ENCODE measurements around the gene IFT20. TPM values are rescaled to one million over a fixed set of nuclear protein-coding genes. Genes with fewer than 3 reads are reported as not detected.
A peak's percentile ranks its signal among the peaks of the same experiment; 100 is the strongest.

IFT20 gene
- total and polyA plus RNA-seq, 2 experiments from 2014 or later = 49.9 to 75.3 TPM

- no peaks in the 10 kb centered on the region for H3K36me3 ChIP-seq (replicated peaks; ENCODE audit: insufficient read depth, low read depth)
- no peaks in the 10 kb centered on the region for H4K20me1 ChIP-seq (ENCODE audit: insufficient read depth, poor library complexity, severe bottlenecking)
- peaks cover 11% of the 10 kb centered on the region for H3K4me1 ChIP-seq (ENCODE audit: insufficient read depth)
- TF ChIP-seq EZH2 (IDR thresholded peaks at IDR 0.05; ENCODE audit: borderline replicate concordance) (no peak), EZH2phosphoT487 (IDR thresholded peaks at IDR 0.05; ENCODE audit: low read depth, severe bottlenecking, unreplicated experiment) (no peak)
- TF ChIP-seq, protein P1, sequence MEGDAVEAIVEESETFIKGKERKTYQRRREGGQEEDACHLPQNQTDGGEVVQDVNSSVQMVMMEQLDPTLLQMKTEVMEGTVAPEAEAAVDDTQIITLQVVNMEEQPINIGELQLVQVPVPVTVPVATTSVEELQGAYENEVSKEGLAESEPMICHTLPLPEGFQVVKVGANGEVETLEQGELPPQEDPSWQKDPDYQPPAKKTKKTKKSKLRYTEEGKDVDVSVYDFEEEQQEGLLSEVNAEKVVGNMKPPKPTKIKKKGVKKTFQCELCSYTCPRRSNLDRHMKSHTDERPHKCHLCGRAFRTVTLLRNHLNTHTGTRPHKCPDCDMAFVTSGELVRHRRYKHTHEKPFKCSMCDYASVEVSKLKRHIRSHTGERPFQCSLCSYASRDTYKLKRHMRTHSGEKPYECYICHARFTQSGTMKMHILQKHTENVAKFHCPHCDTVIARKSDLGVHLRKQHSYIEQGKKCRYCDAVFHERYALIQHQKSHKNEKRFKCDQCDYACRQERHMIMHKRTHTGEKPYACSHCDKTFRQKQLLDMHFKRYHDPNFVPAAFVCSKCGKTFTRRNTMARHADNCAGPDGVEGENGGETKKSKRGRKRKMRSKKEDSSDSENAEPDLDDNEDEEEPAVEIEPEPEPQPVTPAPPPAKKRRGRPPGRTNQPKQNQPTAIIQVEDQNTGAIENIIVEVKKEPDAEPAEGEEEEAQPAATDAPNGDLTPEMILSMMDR (IDR thresholded peaks at IDR 0.05; ENCODE audit: poor library complexity) = no peak
- peaks cover 5% of the 10 kb centered on the region for H3K79me2 ChIP-seq
- no peak for DNase-seq (ENCODE audit: low spot score)
- no peaks in the 10 kb centered on the region for H3K27me3 ChIP-seq
- H3K4me3 ChIP-seq = no peak overlapping the region
- H3K9me3 ChIP-seq (ENCODE audit: low read depth) = no peaks in the 10 kb centered on the region
- H3K4me2 ChIP-seq = no peak overlapping the region
- H3K9me2 ChIP-seq (replicated peaks; ENCODE audit: insufficient read depth) = no peaks in the 10 kb centered on the region
- H2AFZ ChIP-seq = no peak overlapping the region
- 94% methylated on average over 7 of the region's 7 CpGs for WGBS (ENCODE audit: low lambda C conversion rate, missing lambda C conversion rate)
- H3K27ac ChIP-seq = no peak overlapping the region
These were observed 15.0 kb upstream of the IFT20 start for GRCh38 chr17:28350271-28350670.

- Histone ChIP-seq H3K27me3 (no peaks in the 10 kb centered on the region), H3K27ac (no peak overlapping the region), H3K9me2 (replicated peaks; ENCODE audit: insufficient read depth) (no peaks in the 10 kb centered on the region), H3K79me2 (no peaks in the 10 kb centered on the region), H3K36me3 (replicated peaks; ENCODE audit: insufficient read depth, low read depth) (no peaks in the 10 kb centered on the region), H2AFZ (no peak overlapping the region), H3K4me1 (ENCODE audit: insufficient read depth) (peaks cover 11% of the 10 kb centered on the region), H4K20me1 (ENCODE audit: insufficient read depth, poor library complexity, severe bottlenecking) (no peaks in the 10 kb centered on the region), H3K4me3 (no peak overlapping the region), H3K9me3 (ENCODE audit: low read depth) (no peaks in the 10 kb centered on the region), H3K4me2 (no peak overlapping the region)
- no peak for DNase-seq (ENCODE audit: low spot score)
- TF ChIP-seq EZH2 (IDR thresholded peaks at IDR 0.05; ENCODE audit: borderline replicate concordance) (no peak), EZH2phosphoT487 (IDR thresholded peaks at IDR 0.05; ENCODE audit: low read depth, severe bottlenecking, unreplicated experiment) (no peak)
- TF ChIP-seq, protein P1 (IDR thresholded peaks at IDR 0.05; ENCODE audit: poor library complexity) = no peak
- 84% methylated on average over 3 of the region's 3 CpGs for WGBS (ENCODE audit: low lambda C conversion rate, missing lambda C conversion rate)
These were observed 13.7 kb upstream of the IFT20 start for GRCh38 chr17:28348979-28349378.

- no peak overlapping the region for H3K4me2 ChIP-seq
- WGBS (ENCODE audit: low lambda C conversion rate, missing lambda C conversion rate) = 91% methylated on average over 8 of the region's 8 CpGs
These were observed 12.1 kb upstream of the IFT20 start for GRCh38 chr17:28347261-28347891.

GRCh38 chr17:28346746-28347246 lies 11.5 kb upstream of the IFT20 start:
- Histone ChIP-seq H4K20me1 (ENCODE audit: insufficient read depth, poor library complexity, severe bottlenecking) (no peaks in the 10 kb centered on the region), H3K4me2 (no peak overlapping the region), H3K36me3 (replicated peaks; ENCODE audit: insufficient read depth, low read depth) (no peaks in the 10 kb centered on the region), H3K9me3 (ENCODE audit: low read depth) (no peaks in the 10 kb centered on the region), H3K79me2 (no peaks in the 10 kb centered on the region), H3K27ac (peak overlapping the region; percentile 23), H3K4me3 (no peak overlapping the region), H3K4me1 (ENCODE audit: insufficient read depth) (peaks cover 11% of the 10 kb centered on the region), H3K27me3 (no peaks in the 10 kb centered on the region), H2AFZ (no peak overlapping the region), H3K9me2 (replicated peaks; ENCODE audit: insufficient read depth) (no peaks in the 10 kb centered on the region)
- WGBS (ENCODE audit: low lambda C conversion rate, missing lambda C conversion rate) = 68% methylated on average over 7 of the region's 7 CpGs
- DNase-seq (ENCODE audit: low spot score) = peak; percentile 62
- TF ChIP-seq, protein P1 (IDR thresholded peaks at IDR 0.05; ENCODE audit: poor library complexity) = peak; percentile 38
- no peak for TF ChIP-seq EZH2 (IDR thresholded peaks at IDR 0.05; ENCODE audit: borderline replicate concordance)

More at GRCh38 chr17:28347261-28347891, 12.1 kb upstream of the IFT20 start:
- H2AFZ ChIP-seq = no peak overlapping the region
- H3K9me3 ChIP-seq (ENCODE audit: low read depth) = no peaks in the 10 kb centered on the region
- no peak for DNase-seq (ENCODE audit: low spot score)
- H3K4me1 ChIP-seq (ENCODE audit: insufficient read depth) = peaks cover 11% of the 10 kb centered on the region
- no peaks in the 10 kb centered on the region for H3K36me3 ChIP-seq (replicated peaks; ENCODE audit: insufficient read depth, low read depth)
- no peaks in the 10 kb centered on the region for H3K79me2 ChIP-seq
- no peak for TF ChIP-seq EZH2 (IDR thresholded peaks at IDR 0.05; ENCODE audit: borderline replicate concordance)
- H3K4me3 ChIP-seq = no peak overlapping the region
- H4K20me1 ChIP-seq (ENCODE audit: insufficient read depth, poor library complexity, severe bottlenecking) = no peaks in the 10 kb centered on the region
- peak overlapping the region; percentile 23 for H3K27ac ChIP-seq
- no peaks in the 10 kb centered on the region for H3K27me3 ChIP-seq
- H3K9me2 ChIP-seq (replicated peaks; ENCODE audit: insufficient read depth) = no peaks in the 10 kb centered on the region
